Medulla oblongata (tissue), 1 donor: Measurements from ENCODE around the gene PDE1A.

Experiments used
- DNase-seq: peaks from one replicate; pipeline ENCODE4 v3.0.0-alpha.2; 2015; ENCODE audit errors: extremely low spot score

PDE1A gene

DNA sequence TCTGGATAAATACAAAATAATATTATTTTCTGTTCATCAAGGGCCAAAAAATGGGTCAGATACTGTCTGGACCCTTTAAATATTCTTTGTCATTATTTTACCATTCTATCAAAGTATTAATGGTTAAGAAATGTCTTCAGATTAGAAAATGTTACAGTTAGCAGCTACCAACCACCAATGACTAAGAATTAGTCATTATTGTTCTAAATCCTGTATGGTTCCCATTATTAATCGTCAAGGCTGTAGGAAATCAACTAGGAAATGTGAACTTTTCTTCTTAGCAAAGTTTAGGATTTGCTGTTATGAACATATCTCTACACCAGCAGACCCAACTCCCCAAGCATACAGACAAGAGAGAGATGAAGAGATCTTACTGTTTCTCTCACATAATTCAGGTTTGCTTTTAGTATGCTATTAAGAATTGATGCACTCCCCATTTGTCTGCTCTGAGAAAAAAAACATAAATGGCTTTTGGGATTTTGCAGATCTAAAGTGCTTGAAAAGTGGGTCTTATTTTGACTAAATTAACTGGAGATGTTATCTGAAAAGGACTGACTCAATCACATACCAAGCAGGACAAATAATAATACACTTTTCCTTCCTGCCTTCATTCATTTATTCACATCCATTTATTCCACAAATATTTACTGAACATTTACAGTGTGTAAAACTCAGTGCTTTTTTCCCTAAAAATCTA lies 293.5 kb downstream of the PDE1A start:
- DNase-seq: no peak

DNA sequence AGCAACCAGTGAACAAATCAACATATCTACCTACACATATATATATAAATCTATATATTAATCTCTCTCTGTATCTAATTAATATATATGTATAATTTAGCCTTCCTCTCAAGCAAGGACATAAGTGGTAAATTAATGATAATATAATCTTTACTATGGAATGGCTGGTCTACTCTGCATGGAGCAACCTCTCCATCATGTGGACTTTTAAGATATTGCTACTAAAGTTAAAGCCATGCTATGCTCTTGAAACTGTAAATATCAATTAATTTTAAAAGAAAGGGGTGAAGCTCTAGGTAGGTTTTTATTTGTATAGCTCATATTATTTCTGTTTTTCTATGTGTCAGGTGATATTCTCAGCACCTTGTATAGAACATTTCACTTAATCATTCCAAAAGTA lies 294.2 kb downstream of the PDE1A start:
- no peak for DNase-seq

DNA sequence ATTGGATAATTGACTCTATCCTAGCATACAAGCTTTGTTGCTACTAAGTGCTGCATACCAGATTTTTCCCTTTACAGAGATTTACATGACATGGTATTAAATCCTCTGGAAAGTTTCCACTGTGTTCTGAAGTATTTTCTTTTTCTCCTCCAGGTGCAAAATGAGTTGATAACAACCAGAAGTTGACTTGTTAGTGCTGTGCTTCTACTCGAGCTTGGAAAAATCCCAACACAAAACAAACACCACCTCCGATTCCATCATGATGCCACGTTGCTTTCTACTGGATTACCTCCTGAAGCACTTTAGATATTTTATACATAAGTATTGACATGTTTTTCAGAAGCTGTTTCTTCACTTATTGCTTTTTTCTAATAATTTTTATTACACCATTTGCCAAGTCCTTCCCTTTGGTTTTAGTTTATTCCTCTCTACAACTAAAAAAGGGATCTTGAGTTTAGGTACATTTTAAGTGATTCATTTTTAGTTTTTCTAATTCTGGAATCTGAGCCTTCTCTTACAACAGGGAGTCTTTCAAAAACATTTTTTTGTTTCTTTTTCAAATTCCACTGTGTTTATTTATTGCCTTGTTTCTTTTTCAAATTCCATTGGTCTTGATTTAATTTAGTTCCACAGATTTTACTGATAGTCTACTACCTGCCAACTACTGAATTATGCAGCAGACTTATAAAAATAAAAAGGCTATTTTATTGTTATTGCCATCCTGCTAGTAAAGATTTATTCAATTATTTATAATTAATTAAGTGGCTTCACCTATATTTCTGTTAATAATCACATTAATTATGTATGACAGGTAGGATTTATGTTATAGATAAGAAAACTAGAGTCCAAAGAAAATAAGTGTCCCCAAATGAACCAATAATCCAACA lies 297.8 kb downstream of the PDE1A start:
- DNase-seq: no peak

DNA sequence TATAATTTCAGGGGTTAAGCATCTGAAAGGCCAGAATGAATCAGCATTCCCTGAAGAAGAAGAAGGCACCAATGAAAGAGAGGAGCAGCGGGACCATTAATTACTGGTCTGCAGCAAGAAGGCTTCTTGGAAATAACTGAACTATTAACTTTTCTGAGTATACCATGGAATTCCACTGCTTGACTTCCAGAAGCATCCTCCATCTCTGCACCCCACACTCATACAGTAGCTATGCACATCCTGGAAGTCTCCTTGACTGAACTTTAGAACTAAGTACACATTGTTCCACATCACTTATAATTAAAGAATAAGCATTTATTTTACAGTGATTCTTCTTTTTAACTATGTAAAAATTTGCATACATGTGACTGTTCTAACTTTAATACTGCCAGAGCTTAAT lies 309.6 kb downstream of the PDE1A start:
- no peak for DNase-seq

DNA sequence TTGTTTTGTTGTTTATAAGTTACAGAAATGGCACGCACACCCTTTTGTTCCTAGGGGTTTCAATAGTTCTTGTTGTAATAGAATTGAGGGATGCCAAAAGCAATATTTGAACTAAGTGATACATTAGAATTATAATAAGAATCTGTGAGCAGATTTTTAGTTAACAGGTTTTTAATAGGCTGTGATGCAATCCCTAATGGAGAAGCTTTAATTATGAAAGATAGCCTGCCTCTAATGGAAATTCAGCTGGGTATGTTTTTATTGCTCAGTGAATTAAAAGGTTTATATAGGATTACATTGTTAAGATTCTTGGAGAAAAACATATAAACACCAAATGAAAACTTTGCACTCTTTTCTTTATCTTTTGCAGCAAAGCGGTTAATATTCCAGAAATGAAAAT lies 310.1 kb downstream of the PDE1A start:
- no peak for DNase-seq

DNA sequence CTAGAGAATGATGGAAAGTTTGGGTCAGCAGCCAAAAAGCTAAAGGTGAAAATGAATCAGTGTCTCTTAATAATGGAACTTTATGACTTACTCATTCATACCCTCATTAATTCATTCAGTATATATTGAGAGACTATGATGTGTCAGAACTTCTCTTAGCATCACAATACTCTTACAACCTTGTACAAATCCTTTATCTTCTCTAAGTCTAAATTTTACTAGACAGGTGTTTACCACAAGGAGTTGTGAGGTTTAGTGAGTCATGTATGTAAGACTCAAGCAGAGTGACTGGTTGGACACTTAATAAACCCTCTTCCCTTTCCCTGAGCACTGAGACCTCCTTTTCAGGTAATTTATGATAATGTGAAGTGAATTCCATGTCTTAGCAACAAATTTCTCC lies 311.6 kb downstream of the PDE1A start:
- DNase-seq: no peak

DNA sequence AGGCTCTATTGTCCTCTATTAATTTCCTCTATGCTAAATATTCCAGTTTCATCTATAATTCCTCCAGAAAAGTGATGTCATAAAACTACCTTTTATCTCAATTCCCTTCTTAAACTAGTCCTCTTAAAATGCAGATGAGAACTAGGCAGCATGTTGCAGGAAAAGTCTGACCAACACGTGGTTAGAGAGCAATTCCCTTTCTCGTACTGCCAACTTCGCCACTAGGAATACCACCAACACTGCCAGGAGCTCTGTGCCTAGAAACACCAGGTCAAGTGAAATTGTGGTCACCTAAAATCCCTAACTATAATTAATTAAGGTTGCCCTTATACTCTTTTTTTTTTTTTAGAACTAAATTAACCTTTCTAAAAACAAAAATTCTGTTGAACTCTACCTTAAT lies 313.5 kb downstream of the PDE1A start:
- peak; percentile 52 for DNase-seq

DNA sequence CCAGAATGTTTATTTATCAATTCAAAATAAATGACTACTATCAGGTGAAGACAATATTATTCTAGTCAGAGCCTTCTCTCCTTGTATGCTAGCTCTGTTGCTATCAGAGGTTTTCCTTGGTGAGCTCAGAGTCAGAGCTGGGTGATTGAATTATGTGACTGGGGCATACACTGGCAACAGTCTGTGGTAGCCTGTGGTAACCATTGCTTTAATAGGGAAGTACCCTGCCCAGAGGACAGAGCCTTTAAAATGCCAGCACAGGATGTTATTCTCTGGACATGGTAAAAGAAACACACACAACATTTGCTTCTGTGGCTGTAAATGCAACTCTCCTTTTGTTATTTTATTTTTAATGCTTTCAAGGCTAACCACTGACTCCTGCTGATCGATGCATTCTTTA lies 316.5 kb downstream of the PDE1A start:
- DNase-seq: peak; percentile 33

DNA sequence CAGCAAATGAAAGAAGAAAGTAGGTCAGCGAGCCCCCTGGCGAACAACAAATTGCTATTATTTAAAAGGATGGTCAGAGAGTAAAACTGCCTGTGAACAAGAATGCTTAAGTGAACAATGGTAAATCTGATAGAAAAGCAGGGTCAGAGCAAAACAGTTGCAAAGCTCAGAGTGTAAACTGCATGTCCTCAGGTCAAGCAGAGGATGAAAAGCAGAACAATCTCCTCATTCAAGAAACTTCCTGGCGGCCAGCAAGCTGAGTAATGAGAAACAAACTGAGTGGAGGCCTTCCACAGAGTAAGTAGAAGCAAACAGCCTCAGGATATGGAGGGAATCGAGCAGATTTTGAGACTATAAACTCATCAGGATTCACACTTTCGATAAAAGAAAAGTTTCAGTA lies 323.3 kb downstream of the PDE1A start:
- peak; percentile 62 for DNase-seq

DNA sequence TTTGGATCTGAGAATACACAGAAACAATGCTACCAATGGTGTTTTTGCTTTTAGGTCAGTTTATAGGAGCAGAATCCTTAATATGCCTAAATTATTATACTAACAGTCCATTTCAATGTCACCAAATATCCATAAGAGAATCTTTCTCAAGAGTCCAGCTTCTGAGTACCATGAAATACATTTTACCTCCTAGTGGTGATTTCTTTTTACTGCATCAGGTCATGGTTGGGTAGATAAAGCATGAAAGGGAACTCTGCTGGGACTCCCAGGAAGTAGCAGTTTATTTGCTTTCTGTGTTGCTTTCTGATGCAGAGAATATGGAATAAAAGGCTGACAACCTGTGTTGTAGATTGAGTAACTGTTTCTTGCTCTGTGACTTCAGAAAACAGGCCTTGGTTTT lies 325.6 kb downstream of the PDE1A start:
- DNase-seq: no peak

DNA sequence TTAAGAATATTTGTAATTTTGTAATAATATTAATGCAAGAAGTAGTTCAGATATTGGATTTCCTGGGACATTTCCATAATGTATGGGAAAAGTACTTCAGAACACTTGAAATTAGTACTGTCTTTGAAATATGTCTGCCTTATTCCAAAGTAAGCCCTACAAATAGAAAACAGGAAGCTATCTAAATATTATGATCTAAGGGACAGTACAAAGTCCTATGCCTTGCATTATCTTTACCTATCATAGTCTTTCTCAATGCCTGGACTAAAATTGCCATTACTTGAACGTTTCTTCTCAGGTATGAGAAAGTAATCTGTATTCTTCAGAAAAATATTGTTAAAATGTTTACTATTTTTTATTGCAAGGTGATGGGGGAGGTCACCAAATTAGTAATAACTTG lies 328.2 kb downstream of the PDE1A start:
- DNase-seq: no peak

DNA sequence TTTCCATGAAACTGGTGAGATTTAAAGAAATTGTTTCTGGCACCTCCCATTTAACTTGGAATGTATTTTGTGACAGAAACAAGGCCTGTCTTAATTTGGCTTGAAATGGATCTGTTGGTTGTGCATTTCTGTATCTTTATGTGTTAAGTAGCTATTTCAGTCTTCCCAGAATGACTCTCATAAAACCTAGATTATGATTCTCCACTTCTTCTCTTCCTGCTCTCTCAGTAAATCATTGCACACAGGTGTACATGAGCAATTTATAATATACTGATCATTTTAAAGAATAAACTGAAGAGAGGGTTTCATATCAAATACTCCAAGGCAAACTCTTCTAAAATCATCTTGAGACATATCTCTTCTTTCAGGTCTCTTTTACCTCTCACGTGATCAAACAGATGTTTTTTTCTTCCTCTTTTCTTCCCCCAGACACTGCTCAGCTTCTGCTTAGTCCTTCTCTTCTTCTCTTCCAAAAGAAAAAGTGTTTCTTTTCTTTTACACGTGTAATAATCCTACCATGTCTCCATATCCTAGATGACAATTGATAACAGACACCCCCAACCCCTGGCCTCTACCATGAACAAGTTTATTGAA lies 329.2 kb downstream of the PDE1A start:
- DNase-seq: no peak

DNA sequence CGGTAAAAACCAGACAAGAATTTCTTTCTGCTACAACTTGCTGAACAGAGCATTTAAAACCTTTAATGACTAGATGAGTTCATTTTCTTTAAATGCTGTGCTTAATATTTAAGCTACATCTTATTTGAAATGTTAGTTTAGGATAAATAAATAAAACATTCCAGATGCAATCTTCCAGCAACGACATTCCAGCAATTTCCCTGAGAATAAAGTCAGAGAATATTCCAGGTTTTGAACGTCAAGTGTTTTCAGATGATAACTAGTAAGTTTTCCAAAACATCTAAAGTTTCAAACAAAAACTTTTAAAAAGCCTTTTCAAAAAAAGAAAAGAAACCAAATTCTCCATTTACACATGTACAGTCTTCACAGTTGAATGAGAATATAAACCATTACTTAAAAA lies 336.4 kb downstream of the PDE1A start:
- DNase-seq: no peak
